NAMALWA (cell line): ENCODE results near the gene COQ10B.

Source experiments
- DNase-seq: peaks from one replicate; pipeline ENCODE4 v3.0.0-alpha.2; 2015; ENCODE audit warnings: low spot score

COQ10B gene

GRCh38 chr2:197500503-197501131 lies 47.3 kb downstream of the COQ10B start:
- peak; percentile 37 for DNase-seq

DNA sequence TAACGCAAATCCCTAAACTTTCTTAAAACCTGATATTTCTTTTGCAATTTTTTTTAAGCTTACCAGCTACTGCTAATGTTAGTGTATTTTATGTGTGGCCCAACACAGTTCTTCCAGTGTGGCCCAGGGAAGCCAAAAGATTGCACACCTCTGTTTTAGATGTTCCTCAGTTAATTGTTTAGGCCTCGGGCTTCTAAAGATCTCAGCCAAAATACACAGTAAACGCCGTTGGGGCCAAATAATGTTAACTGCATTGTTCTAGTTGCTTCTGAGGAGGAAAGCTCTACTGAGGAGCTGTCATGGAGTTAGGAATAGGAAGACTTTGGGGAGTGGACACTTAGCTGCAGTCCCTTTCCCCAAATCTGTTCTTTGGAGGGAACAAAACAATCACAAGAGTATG lies 48.8 kb downstream of the COQ10B start:
- DNase-seq: no peak

- DNase-seq: no peak
Measured at GRCh38 chr2:197502685-197503084, 49.3 kb downstream of the COQ10B start.

GRCh38 chr2:197504000-197504399 lies 50.6 kb downstream of the COQ10B start:
- DNase-seq: no peak

DNA sequence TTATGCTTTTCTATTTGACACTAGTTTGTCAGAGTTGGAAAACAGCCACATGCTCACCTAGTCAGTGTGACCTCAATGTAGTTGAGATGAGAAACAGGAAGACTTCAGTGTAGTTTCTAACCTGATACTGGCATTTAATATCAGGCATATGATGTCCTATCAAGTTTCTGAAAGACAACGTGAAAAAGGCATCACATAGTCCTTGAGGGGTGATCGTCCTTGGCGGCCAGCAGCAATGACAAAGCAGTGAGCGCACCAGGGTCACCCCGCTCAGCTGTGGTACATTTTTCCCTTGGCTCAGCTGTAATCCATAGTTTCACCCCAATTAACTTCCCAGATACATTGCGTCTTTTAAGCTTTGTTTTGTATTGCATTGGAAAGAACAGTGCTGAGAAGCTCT lies 51.2 kb downstream of the COQ10B start:
- no peak for DNase-seq

GRCh38 chr2:197506658-197507057 lies 53.3 kb downstream of the COQ10B start:
- DNase-seq: no peak

DNA sequence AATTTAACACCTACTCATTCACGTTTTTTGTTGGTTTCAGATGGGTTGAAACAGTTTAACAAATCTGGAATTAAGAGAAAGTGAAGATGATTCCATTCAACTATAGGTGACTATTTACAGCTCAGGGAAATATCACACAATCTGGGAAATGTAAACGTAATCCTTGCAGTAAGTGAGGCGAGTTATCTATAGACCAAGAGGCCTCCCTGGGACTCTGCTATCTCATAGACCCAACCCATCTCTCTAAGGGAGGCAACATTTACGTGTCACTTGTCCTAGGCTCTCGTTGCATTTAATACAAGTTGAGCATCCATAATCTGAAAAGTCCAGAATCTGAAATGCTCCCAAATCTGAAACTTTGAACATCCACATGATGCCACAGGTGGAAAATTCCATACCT lies 60.6 kb downstream of the COQ10B start:
- DNase-seq: no peak

- peak; percentile 63 for DNase-seq
Measured at GRCh38 chr2:197514754-197515153, 61.4 kb downstream of the COQ10B start.

DNA sequence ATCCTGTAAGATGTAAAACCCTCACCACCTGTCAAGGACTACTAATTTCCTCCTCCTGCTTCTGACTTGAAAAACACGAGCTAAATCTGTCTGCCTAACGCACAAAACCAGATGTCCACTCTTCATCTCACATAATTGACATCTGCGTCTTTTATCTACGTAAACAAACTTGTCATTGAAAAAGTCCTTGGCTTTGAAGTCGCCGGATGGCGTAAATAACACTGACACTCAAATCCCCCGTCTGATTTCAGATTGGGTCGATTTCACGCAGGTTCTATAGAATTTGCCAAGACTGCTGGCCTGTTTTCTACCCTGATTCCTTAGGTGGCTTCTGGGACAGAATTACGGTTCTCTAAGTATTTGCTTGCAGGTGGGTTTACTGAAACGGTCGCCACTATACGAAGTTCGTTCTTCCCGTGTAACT lies 62.0 kb downstream of the COQ10B start:
- peak; percentile 94 for DNase-seq

DNA sequence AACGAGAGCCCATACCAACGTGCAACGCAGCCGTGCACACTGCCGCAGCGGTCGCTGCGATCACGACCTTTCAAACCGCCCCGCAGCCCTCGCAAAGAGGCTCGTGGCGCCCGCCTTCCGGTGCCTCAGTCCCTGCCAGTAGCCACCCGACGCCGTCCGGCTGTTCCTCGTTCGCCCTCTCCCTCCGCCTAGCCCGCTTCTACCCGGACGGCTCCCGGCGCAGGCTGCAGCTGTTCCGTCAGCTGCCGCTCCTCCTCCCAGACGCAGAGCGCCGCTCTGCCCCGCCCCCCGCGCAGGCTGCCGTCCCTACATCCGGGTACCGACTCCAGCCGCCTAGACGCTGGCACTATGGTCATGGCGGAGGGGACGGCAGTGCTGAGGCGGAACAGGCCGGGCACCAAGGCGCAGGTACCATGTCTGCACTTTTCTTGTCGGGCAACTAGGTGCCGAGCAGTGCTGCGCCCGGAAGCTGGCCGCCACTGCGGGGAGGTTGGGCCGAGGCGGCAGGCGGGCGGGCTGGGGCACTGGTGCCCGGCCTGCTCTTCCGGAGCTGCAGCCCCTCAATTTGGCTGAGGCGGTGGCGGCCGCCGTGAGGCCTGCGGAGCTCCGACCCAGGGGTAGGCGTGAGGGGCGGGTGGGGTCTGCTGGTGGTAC lies 62.5 kb downstream of the COQ10B start, which contains the start of gene MOB4:
Gene MOB4 (plus strand): TSS at position 328 of the 654 bp plus-strand sequence. CDS start 21 bp downstream, at position 349.
- peak; percentile 95 for DNase-seq

DNA sequence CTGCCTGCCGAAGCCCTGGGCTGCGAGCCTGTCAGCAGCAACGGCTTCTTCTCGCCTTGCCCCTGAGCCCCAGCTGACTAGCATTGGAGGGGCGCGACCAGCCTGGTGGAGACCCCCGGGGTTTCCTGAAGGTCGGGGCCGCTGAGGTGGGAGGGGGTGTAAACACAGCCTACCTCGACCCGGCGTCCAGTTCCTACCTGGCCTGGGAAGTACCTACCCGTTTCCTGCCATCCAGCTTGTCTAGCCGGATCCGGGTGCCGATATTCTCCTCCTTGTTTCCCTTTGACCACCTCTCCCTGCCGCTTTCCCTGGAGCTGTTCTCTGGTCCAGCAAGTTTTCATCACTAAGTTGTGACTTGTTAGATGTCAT lies 63.0 kb downstream of the COQ10B start:
- DNase-seq: peak; percentile 39

DNA sequence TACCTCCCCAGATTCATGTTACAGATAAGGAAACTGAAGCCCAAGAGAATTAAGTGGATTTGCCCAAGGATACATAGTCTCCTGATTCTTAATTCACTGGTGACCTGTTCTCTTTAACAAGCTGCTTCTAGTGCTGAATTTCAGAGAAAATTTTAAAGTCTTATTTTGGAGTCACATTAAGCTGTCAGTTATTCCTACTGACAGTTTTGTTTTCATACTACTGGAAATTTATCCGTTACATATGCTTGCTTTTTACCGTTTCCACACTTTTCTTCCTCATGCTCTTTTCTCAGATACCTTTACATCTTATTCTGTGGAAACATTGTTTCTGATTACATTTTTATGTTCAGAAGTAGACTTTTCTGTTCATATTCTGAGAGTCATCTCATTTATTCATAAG lies 63.8 kb downstream of the COQ10B start:
- peak; percentile 25 for DNase-seq
